HepG2 (cell line): ENCODE measurements around the gene TUBB4B. TPM values are rescaled to one million over a fixed set of nuclear protein-coding genes. Genes with fewer than 3 reads are reported as not detected.

Experiments used
- ARNTL ChIP-seq: sonication (generic); formaldehyde crosslinking; IDR thresholded peaks from 2 replicates; pipeline ENCODE4 v1.4.0; 2020; ENCODE audit warnings: mild to moderate bottlenecking, missing genetic modification reagents
- BHLHE40 ChIP-seq: IDR thresholded peaks from 2 replicates; pipeline ENCODE4 v1.6.1; 2011; ENCODE audit warnings: low read length, improper control_type of control experiment
- CREB1 ChIP-seq, 2 experiments: fragments of 450-650 bp in 1 of 2; IDR thresholded peaks; 2 replicates each; pipeline ENCODE4 v1.6.1; 2016 to 2017; ENCODE audit warnings: control low read depth in 1 of 2, mild to moderate bottlenecking in 1 of 2, missing compliant biosample characterization in 1 of 2, missing genetic modification characterization in 1 of 2
- DBP ChIP-seq: sonication (generic); formaldehyde crosslinking; IDR thresholded peaks from 2 replicates; pipeline ENCODE4 v1.4.0; 2020; ENCODE audit warnings: missing genetic modification reagents; ENCODE audit errors: not compliant biosample characterization
- GPBP1L1 ChIP-seq: sonication (generic); formaldehyde crosslinking; IDR thresholded peaks from 2 replicates; pipeline ENCODE4 v1.5.0; 2020; ENCODE audit warnings: mild to moderate bottlenecking, missing genetic modification reagents
- LCORL ChIP-seq, 2 experiments: fragments of 450-650 bp in 1 of 2; sonication (generic) in 1 of 2; formaldehyde crosslinking in 1 of 2; IDR thresholded peaks; 2 replicates each; pipeline versions ENCODE4 v1.5.0 to v1.6.1; 2017 to 2020; ENCODE audit warnings: antibody characterized with exemption in 1 of 2, missing genetic modification reagents in 1 of 2
- RCOR2 ChIP-seq: IDR thresholded peaks from 2 replicates; pipeline ENCODE4 v1.6.1; 2016; ENCODE audit warnings: missing biosample characterization, missing genetic modification reagents
- SMAD9 ChIP-seq: sonication (generic); formaldehyde crosslinking; IDR thresholded peaks from 2 replicates; pipeline ENCODE4 v1.5.1; 2020; ENCODE audit warnings: mild to moderate bottlenecking, missing genetic modification reagents
- SOX6 ChIP-seq, 2 experiments: fragments of 450-650 bp in 1 of 2; sonication (generic) in 1 of 2; formaldehyde crosslinking in 1 of 2; IDR thresholded peaks; 2 replicates each; pipeline versions ENCODE4 v1.4.0 to v1.6.1; 2017 to 2020; ENCODE audit warnings: antibody characterized with exemption in 1 of 2, mild to moderate bottlenecking in 1 of 2, missing genetic modification reagents in 1 of 2
- TARDBP ChIP-seq: sonication (generic); formaldehyde crosslinking; IDR thresholded peaks from 2 replicates; pipeline ENCODE4 v1.8.0; 2022; ENCODE audit warnings: mild to moderate bottlenecking, missing genetic modification reagents
- WIZ ChIP-seq: sonication (generic); formaldehyde crosslinking; IDR thresholded peaks from 2 replicates; pipeline ENCODE4 v1.5.1; 2020; ENCODE audit warnings: mild to moderate bottlenecking, missing genetic modification reagents
- ZFAT ChIP-seq: sonication (generic); formaldehyde crosslinking; conservative IDR thresholded peaks from 2 replicates; pipeline ENCODE4 v1.8.1; 2023; ENCODE audit warnings: missing genetic modification reagents, inconsistent platforms
- ZFP36L2 ChIP-seq: sonication (generic); formaldehyde crosslinking; IDR thresholded peaks from 2 replicates; pipeline ENCODE4 v1.4.0; 2020; ENCODE audit warnings: missing genetic modification reagents
- ZNF546 ChIP-seq: sonication (generic); formaldehyde crosslinking; conservative IDR thresholded peaks from 2 replicates; pipeline ENCODE4 v1.8.1; 2023; ENCODE audit warnings: mild to moderate bottlenecking, missing genetic modification reagents
- ZNF780A ChIP-seq: sonication (generic); formaldehyde crosslinking; IDR thresholded peaks from 2 replicates; pipeline ENCODE4 v1.8.0; 2022; ENCODE audit warnings: mild to moderate bottlenecking, missing genetic modification reagents, moderate library complexity
- polyA plus RNA-seq, 8 experiments: library from polyadenylated mRNA; depleted of rRNA in 3 of 8; stranded (reverse) in 7 of 8; unstranded in 1 of 8; fragments of >200 nt; fragmentation: Illumina TruSeq in 4 of 8; extraction: Trizol in 4 of 8; gene quantifications; 2 replicates each; pipeline versions ENCODE4 v1.2.1 to v1.2.3, GENCODE V29; 2011 to 2016; ENCODE audit warnings: low read depth in 4 of 8, missing spikeins in 1 of 8, mixed read lengths in 1 of 8; ENCODE audit not compliant: insufficient read depth in 1 of 8
- total RNA-seq, 5 experiments: library from RNA; depleted of rRNA; stranded (reverse); fragments of >200 nt; fragmentation: Illumina TruSeq; extraction: Trizol; gene quantifications; 2 replicates each; pipeline ENCODE4 v1.2.3, GENCODE V29; 2016; ENCODE audit warnings: low read depth in 1 of 5
- TF ChIP-seq, protein P1 (sequence below): sonication (generic); formaldehyde crosslinking; IDR thresholded peaks from 2 replicates; pipeline ENCODE4 v1.5.0; 2020; ENCODE audit warnings: missing genetic modification reagents
- TF ChIP-seq, protein P2 (sequence below): sonication (generic); formaldehyde crosslinking; conservative IDR thresholded peaks from 2 replicates; pipeline ENCODE4 v1.8.0; 2022; ENCODE audit warnings: low read depth, missing genetic modification reagents
- TF ChIP-seq, protein P3 (sequence below): sonication (generic); formaldehyde crosslinking; IDR thresholded peaks from 2 replicates; pipeline ENCODE4 v1.5.1; 2020; ENCODE audit warnings: missing genetic modification reagents, mild to moderate bottlenecking, borderline replicate concordance
- TF ChIP-seq, protein P4 (sequence below): sonication (generic); formaldehyde crosslinking; IDR thresholded peaks from 2 replicates; pipeline ENCODE4 v1.4.0; 2020; ENCODE audit warnings: missing genetic modification reagents

TUBB4B gene
- total and polyA plus RNA-seq, 2 of the 13 experiments (the other 11 are each of a cell fraction or from before 2014, with no cell fraction given): 182 to 412 TPM

DNA sequence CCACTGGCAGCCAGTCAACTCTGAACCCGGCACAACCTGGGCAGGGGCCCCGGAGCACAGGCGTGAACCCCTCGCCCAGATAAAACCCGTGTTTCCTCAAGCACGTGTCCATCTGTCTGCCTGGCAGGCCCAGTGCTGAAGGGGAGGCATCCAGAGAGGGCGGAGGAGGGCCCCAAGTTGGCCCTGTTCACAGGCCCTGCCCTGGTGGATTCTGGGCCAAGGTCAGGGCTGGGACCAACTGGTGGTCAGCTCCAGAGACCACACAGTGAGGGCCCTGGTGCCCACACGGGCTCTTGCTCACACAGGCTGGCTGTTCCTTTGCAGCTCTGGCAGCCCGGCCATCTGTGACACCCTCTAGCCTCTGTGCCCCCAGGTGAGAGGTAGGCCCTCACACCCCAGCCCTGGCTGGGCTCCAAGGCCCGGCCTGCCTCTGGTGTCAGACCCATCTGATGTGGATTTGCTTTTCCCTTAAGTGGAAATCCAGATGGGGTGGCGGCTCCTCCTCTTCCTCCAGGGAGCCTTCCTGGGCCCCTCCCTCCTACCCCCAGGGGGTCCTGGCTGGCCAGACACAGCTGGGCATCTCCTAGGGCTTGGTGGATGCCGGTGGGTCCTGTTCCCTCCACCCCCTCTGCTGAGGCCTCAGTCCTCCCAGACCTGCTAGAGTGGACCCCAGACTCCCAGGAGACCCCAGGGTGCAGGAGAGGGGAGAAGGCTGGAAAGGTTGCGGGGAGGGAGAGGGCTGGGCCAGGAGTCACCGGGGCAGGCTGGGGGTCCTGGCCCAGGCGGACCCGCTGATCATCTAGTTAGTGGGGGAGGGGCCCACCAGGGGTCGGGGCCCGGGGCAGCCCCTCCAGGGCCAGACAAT, 9.5 kb downstream of the TUBB4B start (continued):
- TF ChIP-seq ARNTL (CRISPR knock-in tag) (peak; percentile 89), TARDBP (0 out of 2 replicates have a peak, but pooled peaks have one; percentile 19), ZNF780A (CRISPR knock-in tag) (no peak), SOX6 (IDR thresholded peaks at IDR 0.05) (no peak), SOX6 (CRISPR knock-in tag; IDR thresholded peaks at IDR 0.05) (no peak), DBP (CRISPR knock-in tag) (no peak), RCOR2 (CRISPR knock-in tag) (no peak), GPBP1L1 (CRISPR knock-in tag) (no peak), BHLHE40 (no peak), ZFAT (CRISPR knock-in tag) (no peak), WIZ (CRISPR knock-in tag) (no peak), LCORL (IDR thresholded peaks at IDR 0.05) (no peak), LCORL (CRISPR knock-in tag; IDR thresholded peaks at IDR 0.05) (0 out of 2 replicates have a peak, but pooled peaks have one; percentile 66), ZNF546 (CRISPR knock-in tag) (no peak), CREB1 (IDR thresholded peaks at IDR 0.05) (no peak), CREB1 (CRISPR knock-in tag; IDR thresholded peaks at IDR 0.05) (no peak), SMAD9 (CRISPR knock-in tag) (no peak), ZFP36L2 (CRISPR knock-in tag) (no peak)
- TF ChIP-seq, protein P1, sequence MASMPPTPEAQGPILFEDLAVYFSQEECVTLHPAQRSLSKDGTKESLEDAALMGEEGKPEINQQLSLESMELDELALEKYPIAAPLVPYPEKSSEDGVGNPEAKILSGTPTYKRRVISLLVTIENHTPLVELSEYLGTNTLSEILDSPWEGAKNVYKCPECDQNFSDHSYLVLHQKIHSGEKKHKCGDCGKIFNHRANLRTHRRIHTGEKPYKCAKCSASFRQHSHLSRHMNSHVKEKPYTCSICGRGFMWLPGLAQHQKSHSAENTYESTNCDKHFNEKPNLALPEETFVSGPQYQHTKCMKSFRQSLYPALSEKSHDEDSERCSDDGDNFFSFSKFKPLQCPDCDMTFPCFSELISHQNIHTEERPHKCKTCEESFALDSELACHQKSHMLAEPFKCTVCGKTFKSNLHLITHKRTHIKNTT (CRISPR knock-in tag): no peak
- TF ChIP-seq, protein P2, sequence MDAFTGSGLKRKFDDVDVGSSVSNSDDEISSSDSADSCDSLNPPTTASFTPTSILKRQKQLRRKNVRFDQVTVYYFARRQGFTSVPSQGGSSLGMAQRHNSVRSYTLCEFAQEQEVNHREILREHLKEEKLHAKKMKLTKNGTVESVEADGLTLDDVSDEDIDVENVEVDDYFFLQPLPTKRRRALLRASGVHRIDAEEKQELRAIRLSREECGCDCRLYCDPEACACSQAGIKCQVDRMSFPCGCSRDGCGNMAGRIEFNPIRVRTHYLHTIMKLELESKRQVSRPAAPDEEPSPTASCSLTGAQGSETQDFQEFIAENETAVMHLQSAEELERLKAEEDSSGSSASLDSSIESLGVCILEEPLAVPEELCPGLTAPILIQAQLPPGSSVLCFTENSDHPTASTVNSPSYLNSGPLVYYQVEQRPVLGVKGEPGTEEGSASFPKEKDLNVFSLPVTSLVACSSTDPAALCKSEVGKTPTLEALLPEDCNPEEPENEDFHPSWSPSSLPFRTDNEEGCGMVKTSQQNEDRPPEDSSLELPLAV (CRISPR knock-in tag): no peak
- TF ChIP-seq, protein P3, sequence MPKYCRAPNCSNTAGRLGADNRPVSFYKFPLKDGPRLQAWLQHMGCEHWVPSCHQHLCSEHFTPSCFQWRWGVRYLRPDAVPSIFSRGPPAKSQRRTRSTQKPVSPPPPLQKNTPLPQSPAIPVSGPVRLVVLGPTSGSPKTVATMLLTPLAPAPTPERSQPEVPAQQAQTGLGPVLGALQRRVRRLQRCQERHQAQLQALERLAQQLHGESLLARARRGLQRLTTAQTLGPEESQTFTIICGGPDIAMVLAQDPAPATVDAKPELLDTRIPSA (CRISPR knock-in tag): no peak
- TF ChIP-seq, protein P4, sequence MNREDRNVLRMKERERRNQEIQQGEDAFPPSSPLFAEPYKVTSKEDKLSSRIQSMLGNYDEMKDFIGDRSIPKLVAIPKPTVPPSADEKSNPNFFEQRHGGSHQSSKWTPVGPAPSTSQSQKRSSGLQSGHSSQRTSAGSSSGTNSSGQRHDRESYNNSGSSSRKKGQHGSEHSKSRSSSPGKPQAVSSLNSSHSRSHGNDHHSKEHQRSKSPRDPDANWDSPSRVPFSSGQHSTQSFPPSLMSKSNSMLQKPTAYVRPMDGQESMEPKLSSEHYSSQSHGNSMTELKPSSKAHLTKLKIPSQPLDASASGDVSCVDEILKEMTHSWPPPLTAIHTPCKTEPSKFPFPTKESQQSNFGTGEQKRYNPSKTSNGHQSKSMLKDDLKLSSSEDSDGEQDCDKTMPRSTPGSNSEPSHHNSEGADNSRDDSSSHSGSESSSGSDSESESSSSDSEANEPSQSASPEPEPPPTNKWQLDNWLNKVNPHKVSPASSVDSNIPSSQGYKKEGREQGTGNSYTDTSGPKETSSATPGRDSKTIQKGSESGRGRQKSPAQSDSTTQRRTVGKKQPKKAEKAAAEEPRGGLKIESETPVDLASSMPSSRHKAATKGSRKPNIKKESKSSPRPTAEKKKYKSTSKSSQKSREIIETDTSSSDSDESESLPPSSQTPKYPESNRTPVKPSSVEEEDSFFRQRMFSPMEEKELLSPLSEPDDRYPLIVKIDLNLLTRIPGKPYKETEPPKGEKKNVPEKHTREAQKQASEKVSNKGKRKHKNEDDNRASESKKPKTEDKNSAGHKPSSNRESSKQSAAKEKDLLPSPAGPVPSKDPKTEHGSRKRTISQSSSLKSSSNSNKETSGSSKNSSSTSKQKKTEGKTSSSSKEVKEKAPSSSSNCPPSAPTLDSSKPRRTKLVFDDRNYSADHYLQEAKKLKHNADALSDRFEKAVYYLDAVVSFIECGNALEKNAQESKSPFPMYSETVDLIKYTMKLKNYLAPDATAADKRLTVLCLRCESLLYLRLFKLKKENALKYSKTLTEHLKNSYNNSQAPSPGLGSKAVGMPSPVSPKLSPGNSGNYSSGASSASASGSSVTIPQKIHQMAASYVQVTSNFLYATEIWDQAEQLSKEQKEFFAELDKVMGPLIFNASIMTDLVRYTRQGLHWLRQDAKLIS (CRISPR knock-in tag): no peak
